ENCODE results near the gene ZBTB22. TPM values are rescaled to one million over a fixed set of nuclear protein-coding genes. Genes with fewer than 3 reads are reported as not detected.

Gene ZBTB22
- total RNA-seq, 2 experiments from 2014 or later, result 11.0 to 12.1 TPM

DNA sequence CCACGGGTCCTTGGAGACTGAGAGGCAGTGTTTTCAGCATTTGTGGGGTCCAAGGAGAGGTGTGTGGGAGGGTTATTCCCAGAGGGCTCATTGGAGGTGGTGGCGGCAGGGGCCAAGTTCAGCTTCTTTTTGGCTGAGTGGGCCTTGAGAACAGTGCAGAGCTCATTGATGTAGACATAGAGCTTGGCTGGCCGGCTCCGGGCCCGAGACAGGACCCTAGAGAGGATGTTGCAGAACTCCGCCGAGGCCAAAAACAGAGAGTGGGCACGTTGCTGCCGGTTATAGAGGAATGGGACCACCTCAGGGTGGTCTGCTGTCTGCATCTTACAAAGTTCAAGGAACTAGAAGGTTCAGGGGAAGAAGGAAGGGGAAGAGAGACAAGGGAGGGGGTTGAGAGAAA is 3.7 kb upstream of the ZBTB22 start:
- Mint-ChIP-seq H3K4me3 (peak overlapping the region; percentile 89), H3K9me3 (no peaks in the 10 kb centered on the region), H3K4me1 (ENCODE audit: low read depth) (peaks cover 65% of the 10 kb centered on the region), H3K27me3 (no peaks in the 10 kb centered on the region), H3K36me3 (peaks cover 43% of the 10 kb centered on the region), H3K27ac (peak overlapping the region; percentile 98)
- no peak for DNase-seq
- ChIA-PET CTCF (interaction anchor here (1.1 to 1.5 kb wide), 3 partner anchors 22 to 44 kb away, joined by 3 to 5 read pairs (median 4); partner anchors contain the start of gene B3GALT4), POLR2A (interaction anchor here (0.7 kb wide), 1 partner anchor 23 kb away, joined by 4 read pairs; no protein-coding TSS in a partner anchor)
- intact Hi-C loops (cut with micrococcal nuclease), result no loop called here

DNA sequence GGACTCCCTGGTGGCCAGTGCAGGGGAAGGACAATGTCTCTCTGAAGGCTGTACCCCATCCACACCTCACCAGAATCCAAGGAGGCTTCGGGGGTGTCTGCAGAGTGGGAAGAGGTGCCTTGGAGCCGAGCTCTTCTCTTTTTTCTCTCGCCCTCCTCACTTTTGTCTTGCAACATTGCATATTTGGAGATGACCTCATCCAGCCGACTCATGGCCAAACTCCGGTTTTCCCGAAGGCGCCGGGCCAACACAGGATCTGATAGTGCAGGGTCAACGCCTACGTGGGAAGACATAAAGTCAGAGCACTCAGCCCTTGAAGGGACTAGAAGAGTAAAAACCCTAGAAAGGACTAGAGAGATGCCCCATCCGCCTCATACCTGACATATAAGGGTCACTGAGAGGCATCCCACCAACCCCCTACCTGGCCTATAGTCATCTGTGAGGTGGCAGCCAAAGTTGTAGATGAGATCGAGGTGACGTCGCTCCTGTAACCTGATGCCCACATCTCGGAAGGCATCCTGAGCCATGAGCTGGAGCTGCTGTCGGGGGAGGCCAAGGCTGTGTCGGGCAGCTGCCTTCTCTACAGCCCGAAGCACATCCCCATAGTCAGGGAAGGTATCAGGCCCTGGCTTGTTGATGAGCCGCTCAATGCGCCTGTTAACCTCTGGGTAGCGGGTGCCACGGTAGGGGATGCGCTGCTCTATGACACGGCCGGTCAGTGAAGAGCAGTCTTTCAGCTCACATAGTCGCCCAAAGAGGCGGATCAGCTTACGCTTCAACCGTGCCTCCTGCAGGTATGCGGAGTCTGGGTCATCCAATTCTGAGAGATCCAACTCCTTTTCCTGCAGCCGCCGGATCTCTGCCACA is 3.0 kb upstream of the ZBTB22 start:
- peak overlapping the region; percentile 89 for H3K4me3 Mint-ChIP-seq
- intact Hi-C loops (cut with micrococcal nuclease), result no loop called here
- peaks cover 72% of the 10 kb centered on the region for H3K4me1 Mint-ChIP-seq (ENCODE audit: low read depth)
- no peak for DNase-seq
- H3K27me3 Mint-ChIP-seq, result no peaks in the 10 kb centered on the region
- peaks cover 43% of the 10 kb centered on the region for H3K36me3 Mint-ChIP-seq
- ChIA-PET CTCF (interaction anchor here (1.1 to 1.5 kb wide), 3 partner anchors 21 to 43 kb away, joined by 3 to 5 read pairs (median 4); partner anchors contain the start of gene B3GALT4), POLR2A (no interaction called here)
- peak overlapping the region; percentile 98 for H3K27ac Mint-ChIP-seq
- no peaks in the 10 kb centered on the region for H3K9me3 Mint-ChIP-seq

DNA sequence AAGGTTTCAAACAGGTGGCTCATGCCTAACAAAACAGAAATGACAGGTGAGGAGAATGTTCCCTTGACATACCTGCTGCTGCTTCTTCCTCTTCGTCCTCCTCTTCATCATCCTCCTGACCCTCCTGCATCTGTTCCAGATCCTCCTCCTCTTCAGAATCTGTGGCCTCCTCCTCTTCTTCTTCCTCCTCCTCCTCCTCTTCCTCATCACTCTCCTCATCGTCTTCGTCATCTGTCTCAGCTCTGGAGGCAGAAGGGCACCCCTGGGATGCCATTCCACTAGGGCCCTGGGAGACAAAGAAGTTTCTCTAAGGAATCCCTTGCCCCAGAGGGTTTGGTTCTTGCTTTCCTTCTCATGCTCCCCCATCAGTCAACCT is 2.4 kb upstream of the ZBTB22 start:
- peak overlapping the region; percentile 98 for H3K27ac Mint-ChIP-seq
- POLR2A ChIA-PET, result no interaction called here
- CTCF ChIA-PET, result no interaction called here
- no peaks in the 10 kb centered on the region for H3K9me3 Mint-ChIP-seq
- H3K4me3 Mint-ChIP-seq, result no peak overlapping the region
- peaks cover 78% of the 10 kb centered on the region for H3K4me1 Mint-ChIP-seq (ENCODE audit: low read depth)
- no peaks in the 10 kb centered on the region for H3K27me3 Mint-ChIP-seq
- intact Hi-C loops (cut with micrococcal nuclease), result loop anchor here (10.0 kb wide), 1 partner anchor 255 kb away; no protein-coding TSS in a partner anchor
- peaks cover 43% of the 10 kb centered on the region for H3K36me3 Mint-ChIP-seq
- no peak for DNase-seq

DNA sequence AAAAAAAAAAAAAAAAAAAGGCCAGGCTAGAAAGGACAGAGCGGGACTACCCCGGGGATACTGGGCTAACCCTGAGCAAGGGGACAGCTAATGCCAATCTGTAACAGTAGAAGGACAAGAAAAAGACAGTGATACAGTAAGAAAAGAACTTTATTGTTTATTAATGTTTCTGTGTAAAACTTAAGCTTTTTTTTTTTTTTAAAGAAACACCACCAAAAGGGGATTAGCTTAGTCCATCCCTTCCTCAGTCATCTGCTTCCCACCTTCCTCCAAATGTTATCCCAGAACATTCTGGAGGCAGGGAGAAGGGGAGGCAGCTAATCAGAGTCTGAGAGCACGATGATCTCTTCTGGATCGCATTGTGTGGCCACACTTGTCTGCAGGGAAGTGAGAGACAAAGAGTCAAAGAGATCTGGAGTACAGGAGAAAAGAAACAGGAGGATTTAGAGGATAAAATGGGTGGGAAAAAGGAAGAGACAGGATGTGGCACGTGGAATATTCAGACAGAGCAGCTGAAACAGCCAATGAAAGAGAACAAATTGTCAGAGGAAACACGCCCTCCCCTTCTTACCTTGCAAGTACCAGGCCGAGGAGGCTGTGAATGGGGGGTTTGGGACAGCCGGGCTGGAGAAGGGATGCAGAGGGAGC is 1.0 kb upstream of the ZBTB22 start:
- H3K36me3 Mint-ChIP-seq, result peaks cover 46% of the 10 kb centered on the region
- peak overlapping the region; percentile 94 for H3K4me3 Mint-ChIP-seq
- H3K27ac Mint-ChIP-seq, result peak overlapping the region; percentile 95
- ChIA-PET CTCF (interaction anchor here (0.7 to 2.3 kb wide), 6 partner anchors 19 to 453 kb away, joined by 3 to 15 read pairs (median 6); partner anchors contain the start of genes B3GALT4 and CUTA), POLR2A (interaction anchor here (0.6 to 3.0 kb wide), 9 partner anchors 20 to 348 kb away, joined by 3 to 14 read pairs (median 4); partner anchors contain the start of genes RGL2, RPS18 and VPS52)
- DNase-seq, result no peak
- no peaks in the 10 kb centered on the region for H3K9me3 Mint-ChIP-seq
- H3K4me1 Mint-ChIP-seq (ENCODE audit: low read depth), result peaks cover 73% of the 10 kb centered on the region
- H3K27me3 Mint-ChIP-seq, result no peaks in the 10 kb centered on the region
- intact Hi-C loops (cut with micrococcal nuclease), result loop anchor here (10.0 kb wide), 1 partner anchor 256 kb away; no protein-coding TSS in a partner anchor

DNA sequence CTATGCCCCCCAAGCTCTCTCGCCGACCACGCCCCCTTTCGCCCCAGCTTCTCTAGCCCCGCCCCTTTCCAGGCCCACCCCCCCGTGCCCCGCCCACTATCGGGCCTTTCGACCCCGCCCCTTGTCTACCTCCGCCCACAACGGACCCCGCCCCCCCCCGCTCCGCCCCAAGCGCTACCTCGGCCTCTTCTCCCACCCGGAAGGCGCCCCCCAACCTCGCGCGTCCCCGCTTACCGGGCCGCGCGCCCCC is 200 bp downstream of the ZBTB22 start:
- intact Hi-C loops (cut with micrococcal nuclease), result loop anchor here (1.0 to 10.0 kb wide), 2 partner anchors 45 to 257 kb away; partner anchors contain the start of gene RPS18
- Mint-ChIP-seq H3K27ac (peak overlapping the region; percentile 57), H3K4me1 (ENCODE audit: low read depth) (peaks cover 76% of the 10 kb centered on the region), H3K36me3 (peaks cover 53% of the 10 kb centered on the region), H3K4me3 (peak overlapping the region; percentile 94), H3K9me3 (no peaks in the 10 kb centered on the region), H3K27me3 (no peaks in the 10 kb centered on the region)
- ChIA-PET POLR2A (interaction anchor here (1.0 to 3.0 kb wide), 8 partner anchors 19 to 347 kb away, joined by 3 to 14 read pairs (median 4); partner anchors contain the start of genes B3GALT4, RGL2, RPS18 and VPS52), CTCF (interaction anchor here (0.8 to 2.3 kb wide), 4 partner anchors 18 to 75 kb away, joined by 4 to 15 read pairs (median 8); partner anchors contain the start of genes B3GALT4 and KIFC1)
- DNase-seq, result no peak

DNA sequence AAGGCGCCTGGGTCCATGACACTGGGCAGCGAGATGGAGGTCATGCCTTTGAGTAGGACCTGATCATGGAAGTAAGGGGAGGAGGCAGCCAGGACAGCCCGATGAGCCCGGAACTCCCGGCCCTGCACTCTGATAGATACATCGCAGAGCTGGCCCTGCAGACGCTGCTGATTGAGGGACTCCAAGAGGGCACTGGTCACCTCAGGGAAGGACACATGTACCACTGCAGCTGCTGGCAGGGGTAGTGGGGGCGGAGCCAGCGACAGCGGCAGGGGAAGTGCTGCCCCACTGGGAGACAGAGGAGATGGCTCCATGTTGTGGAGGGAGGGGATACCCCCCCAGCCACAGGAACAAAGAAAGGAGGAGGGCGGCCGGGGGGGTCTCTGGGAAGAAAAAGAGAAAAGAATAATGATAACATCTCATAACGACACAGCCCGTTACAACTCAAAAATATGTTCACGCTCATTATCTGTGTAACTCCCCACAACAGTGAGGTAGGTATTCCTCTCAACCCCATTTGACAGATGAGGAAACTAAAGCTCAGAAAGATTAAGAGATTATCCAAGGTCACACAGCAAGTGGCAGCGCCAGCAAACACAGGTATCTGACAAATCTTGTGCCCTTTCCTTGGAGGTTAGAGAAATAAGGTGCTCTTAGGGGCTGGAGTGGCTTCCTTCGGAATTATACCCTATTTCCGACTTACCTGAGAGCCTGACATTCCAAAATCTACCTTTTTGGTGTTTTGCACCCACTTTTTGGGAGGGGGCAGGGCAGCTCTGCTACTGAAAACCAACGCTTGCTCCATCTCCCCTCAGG is 733 bp downstream of the ZBTB22 start:
- Mint-ChIP-seq H3K4me3 (peak overlapping the region; percentile 94), H3K27me3 (no peaks in the 10 kb centered on the region), H3K9me3 (no peaks in the 10 kb centered on the region), H3K4me1 (ENCODE audit: low read depth) (peaks cover 77% of the 10 kb centered on the region), H3K27ac (peak overlapping the region; percentile 57), H3K36me3 (peaks cover 53% of the 10 kb centered on the region)
- ChIA-PET CTCF (interaction anchor here (0.8 to 2.3 kb wide), 2 partner anchors 17 to 75 kb away, joined by 4 to 15 read pairs; partner anchors contain the start of gene KIFC1), POLR2A (interaction anchor here (1.1 to 3.0 kb wide), 5 partner anchors 18 to 254 kb away, joined by 3 to 14 read pairs (median 7); partner anchors contain the start of genes B3GALT4, RGL2, RPS18 and VPS52)
- no peak for DNase-seq
- intact Hi-C loops (cut with micrococcal nuclease), result loop anchor here (1.0 to 10.0 kb wide), 2 partner anchors 45 to 258 kb away; partner anchors contain the start of gene RPS18

DNA sequence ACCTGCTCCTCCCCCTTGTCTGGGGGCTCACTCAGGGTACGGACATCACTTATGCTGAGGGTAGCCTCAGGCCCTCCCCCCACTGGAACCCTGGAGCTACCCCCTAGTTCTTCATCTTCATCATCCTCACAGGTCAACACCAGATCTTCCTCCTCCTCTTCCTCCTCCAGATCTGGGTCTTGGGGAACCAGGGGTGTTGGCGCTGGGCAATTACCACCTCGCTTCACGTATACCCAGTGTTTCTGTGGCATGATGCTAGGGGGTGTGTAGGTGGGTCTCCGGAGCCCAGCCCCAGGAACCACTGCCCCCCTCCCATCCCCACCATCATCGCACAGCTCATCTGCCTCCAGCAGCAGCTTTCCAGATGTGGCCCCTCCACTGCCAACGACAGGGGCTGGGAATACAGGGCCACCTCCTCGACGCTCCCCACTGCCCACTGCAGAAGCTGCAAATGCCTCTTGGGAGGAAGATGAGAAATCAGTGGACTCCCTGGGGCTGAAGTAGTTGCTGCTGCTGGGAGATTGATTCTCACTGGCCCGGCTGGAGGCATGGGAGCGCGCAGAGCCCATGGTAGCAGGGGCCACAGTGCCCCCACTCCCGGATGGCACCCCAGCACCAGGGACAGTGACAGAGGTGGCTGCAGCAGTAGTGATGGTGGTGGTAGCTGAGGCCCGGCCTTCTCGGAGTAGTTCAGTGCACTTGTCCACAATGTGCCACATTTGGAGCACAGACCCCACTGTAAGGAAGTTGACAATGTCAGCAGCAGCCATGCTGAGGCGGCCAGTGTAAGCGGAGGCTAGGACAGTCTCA is 1.5 kb downstream of the ZBTB22 start:
- H3K4me3 Mint-ChIP-seq, result peak overlapping the region; percentile 94
- ChIA-PET CTCF (no interaction called here), POLR2A (interaction anchor here (2.1 to 2.7 kb wide), 2 partner anchors 17 to 39 kb away, joined by 7 to 13 read pairs; partner anchors contain the start of genes B3GALT4 and RGL2)
- peak overlapping the region; percentile 98 for H3K27ac Mint-ChIP-seq
- H3K27me3 Mint-ChIP-seq, result no peaks in the 10 kb centered on the region
- H3K36me3 Mint-ChIP-seq, result peaks cover 52% of the 10 kb centered on the region
- H3K9me3 Mint-ChIP-seq, result no peaks in the 10 kb centered on the region
- no peak for DNase-seq
- intact Hi-C loops (cut with micrococcal nuclease), result loop anchor here (2.0 to 10.0 kb wide), 2 partner anchors 111 to 259 kb away; partner anchors contain the start of gene HSD17B8
- H3K4me1 Mint-ChIP-seq (ENCODE audit: low read depth), result peaks cover 74% of the 10 kb centered on the region

DNA sequence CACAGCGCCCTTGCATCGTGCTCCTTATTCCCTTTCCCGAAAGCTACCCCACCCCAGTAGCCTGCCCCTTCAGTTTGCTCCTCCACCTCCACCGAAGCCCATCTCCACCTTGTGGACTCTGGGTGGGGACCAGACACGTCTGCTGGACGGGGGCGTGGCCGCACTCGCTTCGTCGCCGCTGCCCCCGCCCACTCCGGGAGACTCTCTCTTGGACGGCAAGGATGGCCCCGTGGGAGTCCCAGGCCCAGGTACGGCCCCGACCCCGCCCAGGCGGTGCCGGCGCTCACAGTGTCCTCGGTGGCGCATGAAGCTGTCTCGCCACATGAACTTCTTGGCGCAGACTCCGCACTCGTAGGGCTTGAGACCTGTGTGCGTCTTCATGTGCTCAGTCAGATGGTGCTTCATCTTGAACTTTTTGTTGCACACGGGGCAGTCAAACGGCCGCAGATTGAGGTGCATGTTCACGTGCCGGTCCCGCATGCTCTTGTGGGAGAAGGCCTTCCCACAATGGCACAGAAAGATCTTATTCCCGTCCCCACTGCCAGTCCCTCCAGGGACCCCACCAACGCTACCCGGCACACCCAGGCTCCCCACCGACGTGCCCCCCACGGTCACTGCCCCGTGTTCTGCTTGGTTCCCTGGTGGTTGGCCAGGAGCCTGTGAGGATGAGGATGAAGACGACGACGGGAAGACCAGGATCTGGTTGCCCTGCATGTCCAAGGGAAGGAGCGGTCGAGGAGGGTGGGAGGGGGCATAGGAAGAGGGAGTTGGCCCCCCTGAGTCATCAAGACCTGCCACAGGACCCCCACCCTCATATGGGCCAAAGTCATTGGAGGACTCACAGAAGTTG is 2.4 kb downstream of the ZBTB22 start:
- CTCF ChIA-PET, result interaction anchor here (0.6 kb wide), 1 partner anchor 24 kb away, joined by 4 read pairs; no protein-coding TSS in a partner anchor
- intact Hi-C loops (cut with micrococcal nuclease), result loop anchor here (1.0 to 10.0 kb wide), 6 partner anchors 8 to 260 kb away; partner anchors contain the start of gene HSD17B8
- DNase-seq, result no peak
- peaks cover 48% of the 10 kb centered on the region for H3K36me3 Mint-ChIP-seq
- peak overlapping the region; percentile 98 for H3K27ac Mint-ChIP-seq
- POLR2A ChIA-PET, result no interaction called here
- peaks cover 70% of the 10 kb centered on the region for H3K4me1 Mint-ChIP-seq (ENCODE audit: low read depth)
- H3K27me3 Mint-ChIP-seq, result no peaks in the 10 kb centered on the region
- peak overlapping the region; percentile 96 for H3K4me3 Mint-ChIP-seq
- no peaks in the 10 kb centered on the region for H3K9me3 Mint-ChIP-seq

DNA sequence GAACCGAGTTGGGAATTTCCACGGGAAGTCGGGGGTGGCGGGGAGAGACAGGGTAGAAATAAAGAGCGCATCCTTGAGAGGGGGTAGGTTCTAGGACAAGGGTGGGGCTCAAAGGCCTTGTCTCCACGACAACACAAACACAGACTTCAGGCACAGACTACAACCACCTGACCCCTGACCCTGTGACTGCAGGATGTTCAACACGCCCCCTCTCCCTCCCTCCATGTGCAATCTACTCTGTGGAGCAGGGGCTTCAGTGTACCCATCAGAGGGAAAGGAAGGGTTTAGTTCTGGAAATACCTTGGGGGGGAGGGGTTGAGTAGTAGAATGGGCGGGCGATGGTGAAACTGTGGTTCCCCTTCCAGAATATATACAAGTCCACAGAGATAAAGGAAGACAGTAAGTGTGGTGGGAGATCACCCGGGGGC is 3.0 kb downstream of the ZBTB22 start:
- H3K27ac Mint-ChIP-seq, result peak overlapping the region; percentile 98
- ChIA-PET POLR2A (no interaction called here), CTCF (interaction anchor here (0.6 kb wide), 1 partner anchor 25 kb away, joined by 4 read pairs; no protein-coding TSS in a partner anchor)
- H3K4me1 Mint-ChIP-seq (ENCODE audit: low read depth), result peaks cover 63% of the 10 kb centered on the region
- peak; percentile 81 for DNase-seq
- intact Hi-C loops (cut with micrococcal nuclease), result loop anchor here (1.0 to 10.0 kb wide), 6 partner anchors 9 to 260 kb away; partner anchors contain the start of gene HSD17B8
- H3K36me3 Mint-ChIP-seq, result peaks cover 44% of the 10 kb centered on the region
- no peaks in the 10 kb centered on the region for H3K9me3 Mint-ChIP-seq
- H3K4me3 Mint-ChIP-seq, result peak overlapping the region; percentile 96
- H3K27me3 Mint-ChIP-seq, result no peaks in the 10 kb centered on the region
